Liver (tissue), 9 donors: ENCODE results near the gene ZFAND2B. TPM values are rescaled to one million over a fixed set of nuclear protein-coding genes. Genes with fewer than 3 reads are reported as not detected.

ENCODE experiments used
- DNase-seq: peaks from one replicate; pipeline ENCODE4 v3.0.0-alpha.2; 2017; ENCODE audit warnings: low spot score
- H3K27ac ChIP-seq, 2 donors: one replicate each; pipeline ENCODE4 v1.7.0; 2013; ENCODE audit warnings: inconsistent platforms in 2 of 2, low read length in 2 of 2, control low read depth in 1 of 2, low read depth in 1 of 2, mild to moderate bottlenecking in 1 of 2
- H3K27me3 ChIP-seq, 4 donors: one replicate each; pipeline versions ENCODE4 v1.6.1 to v1.7.0; 2013; ENCODE audit warnings: low read length in 3 of 4, inconsistent platforms in 1 of 4, mild to moderate bottlenecking in 1 of 4, moderate library complexity in 1 of 4; ENCODE audit not compliant: control insufficient read depth in 4 of 4, insufficient read depth in 4 of 4
- H3K36me3 ChIP-seq, 4 donors: one replicate each; pipeline versions ENCODE4 v1.6.1 to v1.7.0; 2013; ENCODE audit warnings: low read length in 3 of 4, mild to moderate bottlenecking in 3 of 4, low read depth in 1 of 4, moderate library complexity in 1 of 4; ENCODE audit not compliant: control insufficient read depth in 4 of 4, insufficient read depth in 3 of 4
- H3K4me1 ChIP-seq, 4 donors: one replicate each; pipeline versions ENCODE4 v1.6.1 to v1.7.0; 2013; ENCODE audit warnings: low read length in 3 of 4, mild to moderate bottlenecking in 3 of 4, moderate library complexity in 1 of 4; ENCODE audit not compliant: control insufficient read depth in 4 of 4, insufficient read depth in 4 of 4
- H3K4me3 ChIP-seq, 3 donors: one replicate each; pipeline versions ENCODE4 v1.6.1 to v1.7.0; 2013; ENCODE audit warnings: low read length in 3 of 3, control low read depth in 1 of 3, low read depth in 1 of 3, mild to moderate bottlenecking in 1 of 3
- H3K9ac ChIP-seq, 2 donors: one replicate each; pipeline ENCODE4 v1.7.0; 2013; ENCODE audit warnings: low read length in 2 of 2, mild to moderate bottlenecking in 2 of 2, moderate library complexity in 2 of 2, control low read depth in 1 of 2, low read depth in 1 of 2
- H3K9me3 ChIP-seq, 4 donors: one replicate each; pipeline versions ENCODE4 v1.6.1 to v1.7.0; 2013; ENCODE audit warnings: low read length in 3 of 4; ENCODE audit not compliant: control insufficient read depth in 4 of 4
- ATF3 ChIP-seq: IDR thresholded peaks from 2 replicates; pipeline ENCODE4 v1.6.1; 2016; ENCODE audit warnings: antibody characterized with exemption
- CTCF ChIP-seq: fragments of 150-350 bp; IDR thresholded peaks from 2 replicates; pipeline ENCODE4 v1.5.1; 2017; ENCODE audit warnings: improper control_type of control experiment, low read depth, low read length; ENCODE audit not compliant: missing input control
- EGR1 ChIP-seq, 2 donors: IDR thresholded peaks; 2 replicates each; pipeline ENCODE4 v1.6.1; 2016 to 2018; ENCODE audit warnings: antibody characterized with exemption in 2 of 2, low read depth in 2 of 2
- FOXA1 ChIP-seq: IDR thresholded peaks from 2 replicates; pipeline ENCODE4 v1.6.1; 2016; ENCODE audit warnings: antibody characterized with exemption
- HNF4A ChIP-seq, 2 donors: conservative IDR thresholded peaks; 2 replicates each; pipeline ENCODE4 v1.6.1; 2016; ENCODE audit warnings: antibody characterized with exemption in 2 of 2, mild to moderate bottlenecking in 2 of 2
- JUND ChIP-seq, 2 donors: IDR thresholded peaks; 2 replicates each; pipeline ENCODE4 v1.6.1; 2016; ENCODE audit warnings: antibody characterized with exemption in 2 of 2
- RXRA ChIP-seq, 2 donors: IDR thresholded peaks; 2 replicates each; pipeline ENCODE4 v1.6.1; 2017 to 2018; ENCODE audit warnings: antibody characterized with exemption in 2 of 2, mild to moderate bottlenecking in 1 of 2
- WGBS: extraction: QIAGEN DNeasy Blood & Tissue Kit; methylation state at CpG from one replicate; pipeline ENCODE4 v1.1.7; 2013; 5-methylcytosine and 5-hydroxymethylcytosine counted together
- polyA plus RNA-seq, 2 donors: library from polyadenylated mRNA; stranded (reverse) in 1 of 2; unstranded in 1 of 2; fragments of 200-250 nt in 1 of 2; fragments of >200 nt in 1 of 2; fragmentation: Nextera tagmentation in 1 of 2; extraction: Ambion mirVana in 1 of 2; gene quantifications; one replicate each; pipeline versions ENCODE4 v1.2.1 to v1.2.3, GENCODE V29; 2013 to 2015
- total RNA-seq, 2 donors: library from RNA; depleted of rRNA; stranded (reverse); fragments of >200 nt; gene quantifications; one replicate each; pipeline ENCODE4 v1.2.3, GENCODE V29; 2014
- TF ChIP-seq, protein P1 (sequence below): IDR thresholded peaks from 2 replicates; pipeline ENCODE4 v1.6.1; 2016; ENCODE audit warnings: antibody characterized with exemption
- TF ChIP-seq, protein P2 (sequence below): IDR thresholded peaks from 2 replicates; pipeline ENCODE4 v1.6.1; 2016; ENCODE audit warnings: antibody characterized with exemption, mild to moderate bottlenecking
- donor health status: healthy.
- donor health status: healthy.
- donor health status: healthy.
- donor health status: healthy.
- donor health status: healthy.

The ZFAND2B gene
- total and polyA plus RNA-seq, 4 donors: 19.6 to 53.8 (median 25.8) TPM

- WGBS: 78% methylated on average over 22 of the region's 22 CpGs
- Histone ChIP-seq H3K4me3 (no peak overlapping the region), H3K27ac (peak overlapping the region; percentile 73 to 96)
Observed at GRCh38 chr2:219250049-219250781, 43.6 kb downstream of the ZFAND2B start.

GRCh38 chr2:219251656-219252055 lies 45.1 kb downstream of the ZFAND2B start:
- no peak overlapping the region for H3K9ac ChIP-seq
- H3K27me3 ChIP-seq: no peaks in the 10 kb centered on the region
- peaks cover 19 to 62% (median 49%) of the 10 kb centered on the region in 4 donors for H3K4me1 ChIP-seq
- no peak overlapping the region for H3K4me3 ChIP-seq
- DNase-seq: no peak
- H3K36me3 ChIP-seq: peaks cover 0 to 3% (median 0%) of the 10 kb centered on the region in 4 donors
- WGBS: 87% methylated on average over 6 of the region's 6 CpGs
- peak overlapping the region in 1 of 2 donors; percentile 36 for H3K27ac ChIP-seq
- H3K9me3 ChIP-seq: no peaks in the 10 kb centered on the region
- TF ChIP-seq, protein P1, sequence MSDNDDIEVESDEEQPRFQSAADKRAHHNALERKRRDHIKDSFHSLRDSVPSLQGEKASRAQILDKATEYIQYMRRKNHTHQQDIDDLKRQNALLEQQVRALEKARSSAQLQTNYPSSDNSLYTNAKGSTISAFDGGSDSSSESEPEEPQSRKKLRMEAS: no peak
- TF ChIP-seq, protein P2, sequence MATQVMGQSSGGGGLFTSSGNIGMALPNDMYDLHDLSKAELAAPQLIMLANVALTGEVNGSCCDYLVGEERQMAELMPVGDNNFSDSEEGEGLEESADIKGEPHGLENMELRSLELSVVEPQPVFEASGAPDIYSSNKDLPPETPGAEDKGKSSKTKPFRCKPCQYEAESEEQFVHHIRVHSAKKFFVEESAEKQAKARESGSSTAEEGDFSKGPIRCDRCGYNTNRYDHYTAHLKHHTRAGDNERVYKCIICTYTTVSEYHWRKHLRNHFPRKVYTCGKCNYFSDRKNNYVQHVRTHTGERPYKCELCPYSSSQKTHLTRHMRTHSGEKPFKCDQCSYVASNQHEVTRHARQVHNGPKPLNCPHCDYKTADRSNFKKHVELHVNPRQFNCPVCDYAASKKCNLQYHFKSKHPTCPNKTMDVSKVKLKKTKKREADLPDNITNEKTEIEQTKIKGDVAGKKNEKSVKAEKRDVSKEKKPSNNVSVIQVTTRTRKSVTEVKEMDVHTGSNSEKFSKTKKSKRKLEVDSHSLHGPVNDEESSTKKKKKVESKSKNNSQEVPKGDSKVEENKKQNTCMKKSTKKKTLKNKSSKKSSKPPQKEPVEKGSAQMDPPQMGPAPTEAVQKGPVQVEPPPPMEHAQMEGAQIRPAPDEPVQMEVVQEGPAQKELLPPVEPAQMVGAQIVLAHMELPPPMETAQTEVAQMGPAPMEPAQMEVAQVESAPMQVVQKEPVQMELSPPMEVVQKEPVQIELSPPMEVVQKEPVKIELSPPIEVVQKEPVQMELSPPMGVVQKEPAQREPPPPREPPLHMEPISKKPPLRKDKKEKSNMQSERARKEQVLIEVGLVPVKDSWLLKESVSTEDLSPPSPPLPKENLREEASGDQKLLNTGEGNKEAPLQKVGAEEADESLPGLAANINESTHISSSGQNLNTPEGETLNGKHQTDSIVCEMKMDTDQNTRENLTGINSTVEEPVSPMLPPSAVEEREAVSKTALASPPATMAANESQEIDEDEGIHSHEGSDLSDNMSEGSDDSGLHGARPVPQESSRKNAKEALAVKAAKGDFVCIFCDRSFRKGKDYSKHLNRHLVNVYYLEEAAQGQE: no peak
- TF ChIP-seq ATF3 (no peak), HNF4A (conservative IDR thresholded peaks at IDR 0.05) (no peak), FOXA1 (no peak), CTCF (no peak), JUND (IDR thresholded peaks at IDR 0.05) (no peak), RXRA (IDR thresholded peaks at IDR 0.05) (no peak)

More at GRCh38 chr2:219250049-219250781, 43.6 kb downstream of the ZFAND2B start:
- TF ChIP-seq, protein P1: no peak
- no peak for TF ChIP-seq EGR1 (IDR thresholded peaks at IDR 0.05; ENCODE audit: low read depth in 2 of 2)
- TF ChIP-seq, protein P2: no peak
- TF ChIP-seq CTCF: no peak
- TF ChIP-seq JUND (IDR thresholded peaks at IDR 0.05): peak in 1 of 2 donors; percentile 3
- Histone ChIP-seq H3K36me3 (peaks cover 0 to 3% (median 0%) of the 10 kb centered on the region in 4 donors), H3K27me3 (no peaks in the 10 kb centered on the region), H3K9me3 (no peaks in the 10 kb centered on the region), H3K9ac (peak overlapping the region in 1 of 2 donors; percentile 51), H3K4me1 (peaks cover 21 to 72% (median 58%) of the 10 kb centered on the region in 4 donors)
- no peak for DNase-seq
